H1 (cell line): ENCODE data around the gene SLC25A26. TPM values are rescaled to one million over a fixed set of nuclear protein-coding genes. Genes with fewer than 3 reads are reported as not detected.

Experiments
- ASH2L ChIP-seq: fragments of 200-600, 300-600 bp; sonication (generic); IDR thresholded peaks from one replicate; pipeline ENCODE4 v1.7.1; 2017; ENCODE audit warnings: low read length
- HDAC2 ChIP-seq, 2 experiments: fragments of 300-600 bp in 1 of 2; sonication (generic) in 1 of 2; IDR thresholded peaks; 2 replicates each; pipeline ENCODE4 v1.6.1; 2011 to 2012; ENCODE audit warnings: low read depth in 2 of 2, low read length in 2 of 2, mild to moderate bottlenecking in 2 of 2, moderate library complexity in 2 of 2, borderline replicate concordance in 1 of 2, inconsistent platforms in 1 of 2
- HDAC6 ChIP-seq: IDR thresholded peaks from one replicate; pipeline ENCODE4 v1.7.1; 2012; ENCODE audit warnings: low read depth, mild to moderate bottlenecking, inconsistent platforms, low read length, moderate library complexity
- KDM1A ChIP-seq: fragments of 200-600, 300-600 bp; sonication (generic); IDR thresholded peaks from 2 replicates; pipeline ENCODE4 v1.7.1; 2016; ENCODE audit warnings: mild to moderate bottlenecking, low read length, borderline replicate concordance
- TBP ChIP-seq: IDR thresholded peaks from 2 replicates; pipeline ENCODE4 v1.6.1; 2011; ENCODE audit warnings: low read depth, low read length, improper control_type of control experiment
- TCF12 ChIP-seq: IDR thresholded peaks from 2 replicates; pipeline ENCODE4 v1.6.1; 2011; ENCODE audit warnings: low read depth, mild to moderate bottlenecking, low read length
- TEAD4 ChIP-seq: IDR thresholded peaks from 2 replicates; pipeline ENCODE4 v1.6.1; 2012; ENCODE audit warnings: low read depth, low read length, inconsistent platforms, mixed read lengths
- polyA plus RNA-seq, 7 experiments: library from polyadenylated mRNA; depleted of rRNA in 3 of 7; stranded (reverse) in 5 of 7; unstranded in 2 of 7; fragments of >200 nt in 5 of 7; fragments of 200-250 nt in 2 of 7; gene quantifications; 1 replicate in 5 of 7; 2 replicates in 1 of 7; 4 replicates in 1 of 7; pipeline versions ENCODE4 v1.2.1 to v1.2.3, GENCODE V29; 2011 to 2013; ENCODE audit warnings: missing spikeins in 2 of 7, mixed read lengths in 2 of 7
- total RNA-seq: library from RNA; stranded (reverse); fragmentation: NEBNext Ultra II Directional; extraction: Animal tissue kit (Norgen Biotek cat#: 25700); gene quantifications from 2 replicates; pipeline ENCODE4 v1.2.1, GENCODE V29; 2021
- TF ChIP-seq, protein P1 (sequence below): fragments of 300-600 bp; sonication (generic); IDR thresholded peaks from 2 replicates; pipeline ENCODE4 v1.7.1; 2012; ENCODE audit warnings: low read length, moderate library complexity, mild to moderate bottlenecking, inconsistent platforms; ENCODE audit not compliant: insufficient replicate concordance
- TF ChIP-seq, protein P2 (sequence below): IDR thresholded peaks from 2 replicates; pipeline ENCODE4 v1.6.1; 2011; ENCODE audit warnings: low read length, improper control_type of control experiment

SLC25A26 gene
- total and polyA plus RNA-seq, 2 of the 8 experiments (the other 6 are each of a cell fraction or from before 2014, with no cell fraction given): 30.0 to 37.0 TPM

DNA sequence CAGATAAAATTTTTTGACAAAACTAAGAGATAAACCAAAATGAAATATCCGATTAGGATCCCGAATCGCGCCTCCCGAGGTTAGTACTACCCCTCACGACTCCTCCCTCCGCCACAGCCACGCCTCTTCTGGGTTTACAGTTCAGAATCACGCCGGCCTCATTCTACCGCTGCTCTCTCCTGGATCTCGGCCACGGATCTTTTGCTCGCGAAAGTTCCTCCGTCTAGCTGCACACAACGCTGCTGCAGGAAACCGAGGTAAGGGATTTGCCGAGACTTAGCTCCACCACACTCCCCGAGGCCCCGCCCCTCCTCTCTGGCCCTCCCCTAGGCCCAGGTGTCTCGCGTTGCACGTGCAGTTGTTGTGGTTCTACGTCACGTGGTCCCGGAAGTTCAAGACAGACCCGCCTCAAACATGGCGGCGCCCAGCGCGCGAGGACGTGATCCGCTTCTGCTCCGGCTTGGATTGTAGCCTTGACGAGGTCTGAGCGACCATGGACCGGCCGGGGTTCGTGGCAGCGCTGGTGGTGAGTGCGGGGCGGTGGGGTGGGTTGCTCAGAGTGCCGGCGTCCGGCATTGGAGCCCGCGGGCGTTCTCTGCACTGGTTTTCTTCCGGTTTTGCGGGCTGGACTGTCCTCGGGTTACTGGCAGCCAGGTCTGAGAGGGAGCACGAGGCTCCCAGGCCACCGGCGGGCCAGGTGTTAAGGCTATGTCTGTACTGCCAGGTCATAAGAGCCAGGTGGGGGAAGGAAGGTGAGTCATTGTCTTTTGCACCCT lies at the start of gene SLC25A26 (continued):
- TF ChIP-seq, protein P1, sequence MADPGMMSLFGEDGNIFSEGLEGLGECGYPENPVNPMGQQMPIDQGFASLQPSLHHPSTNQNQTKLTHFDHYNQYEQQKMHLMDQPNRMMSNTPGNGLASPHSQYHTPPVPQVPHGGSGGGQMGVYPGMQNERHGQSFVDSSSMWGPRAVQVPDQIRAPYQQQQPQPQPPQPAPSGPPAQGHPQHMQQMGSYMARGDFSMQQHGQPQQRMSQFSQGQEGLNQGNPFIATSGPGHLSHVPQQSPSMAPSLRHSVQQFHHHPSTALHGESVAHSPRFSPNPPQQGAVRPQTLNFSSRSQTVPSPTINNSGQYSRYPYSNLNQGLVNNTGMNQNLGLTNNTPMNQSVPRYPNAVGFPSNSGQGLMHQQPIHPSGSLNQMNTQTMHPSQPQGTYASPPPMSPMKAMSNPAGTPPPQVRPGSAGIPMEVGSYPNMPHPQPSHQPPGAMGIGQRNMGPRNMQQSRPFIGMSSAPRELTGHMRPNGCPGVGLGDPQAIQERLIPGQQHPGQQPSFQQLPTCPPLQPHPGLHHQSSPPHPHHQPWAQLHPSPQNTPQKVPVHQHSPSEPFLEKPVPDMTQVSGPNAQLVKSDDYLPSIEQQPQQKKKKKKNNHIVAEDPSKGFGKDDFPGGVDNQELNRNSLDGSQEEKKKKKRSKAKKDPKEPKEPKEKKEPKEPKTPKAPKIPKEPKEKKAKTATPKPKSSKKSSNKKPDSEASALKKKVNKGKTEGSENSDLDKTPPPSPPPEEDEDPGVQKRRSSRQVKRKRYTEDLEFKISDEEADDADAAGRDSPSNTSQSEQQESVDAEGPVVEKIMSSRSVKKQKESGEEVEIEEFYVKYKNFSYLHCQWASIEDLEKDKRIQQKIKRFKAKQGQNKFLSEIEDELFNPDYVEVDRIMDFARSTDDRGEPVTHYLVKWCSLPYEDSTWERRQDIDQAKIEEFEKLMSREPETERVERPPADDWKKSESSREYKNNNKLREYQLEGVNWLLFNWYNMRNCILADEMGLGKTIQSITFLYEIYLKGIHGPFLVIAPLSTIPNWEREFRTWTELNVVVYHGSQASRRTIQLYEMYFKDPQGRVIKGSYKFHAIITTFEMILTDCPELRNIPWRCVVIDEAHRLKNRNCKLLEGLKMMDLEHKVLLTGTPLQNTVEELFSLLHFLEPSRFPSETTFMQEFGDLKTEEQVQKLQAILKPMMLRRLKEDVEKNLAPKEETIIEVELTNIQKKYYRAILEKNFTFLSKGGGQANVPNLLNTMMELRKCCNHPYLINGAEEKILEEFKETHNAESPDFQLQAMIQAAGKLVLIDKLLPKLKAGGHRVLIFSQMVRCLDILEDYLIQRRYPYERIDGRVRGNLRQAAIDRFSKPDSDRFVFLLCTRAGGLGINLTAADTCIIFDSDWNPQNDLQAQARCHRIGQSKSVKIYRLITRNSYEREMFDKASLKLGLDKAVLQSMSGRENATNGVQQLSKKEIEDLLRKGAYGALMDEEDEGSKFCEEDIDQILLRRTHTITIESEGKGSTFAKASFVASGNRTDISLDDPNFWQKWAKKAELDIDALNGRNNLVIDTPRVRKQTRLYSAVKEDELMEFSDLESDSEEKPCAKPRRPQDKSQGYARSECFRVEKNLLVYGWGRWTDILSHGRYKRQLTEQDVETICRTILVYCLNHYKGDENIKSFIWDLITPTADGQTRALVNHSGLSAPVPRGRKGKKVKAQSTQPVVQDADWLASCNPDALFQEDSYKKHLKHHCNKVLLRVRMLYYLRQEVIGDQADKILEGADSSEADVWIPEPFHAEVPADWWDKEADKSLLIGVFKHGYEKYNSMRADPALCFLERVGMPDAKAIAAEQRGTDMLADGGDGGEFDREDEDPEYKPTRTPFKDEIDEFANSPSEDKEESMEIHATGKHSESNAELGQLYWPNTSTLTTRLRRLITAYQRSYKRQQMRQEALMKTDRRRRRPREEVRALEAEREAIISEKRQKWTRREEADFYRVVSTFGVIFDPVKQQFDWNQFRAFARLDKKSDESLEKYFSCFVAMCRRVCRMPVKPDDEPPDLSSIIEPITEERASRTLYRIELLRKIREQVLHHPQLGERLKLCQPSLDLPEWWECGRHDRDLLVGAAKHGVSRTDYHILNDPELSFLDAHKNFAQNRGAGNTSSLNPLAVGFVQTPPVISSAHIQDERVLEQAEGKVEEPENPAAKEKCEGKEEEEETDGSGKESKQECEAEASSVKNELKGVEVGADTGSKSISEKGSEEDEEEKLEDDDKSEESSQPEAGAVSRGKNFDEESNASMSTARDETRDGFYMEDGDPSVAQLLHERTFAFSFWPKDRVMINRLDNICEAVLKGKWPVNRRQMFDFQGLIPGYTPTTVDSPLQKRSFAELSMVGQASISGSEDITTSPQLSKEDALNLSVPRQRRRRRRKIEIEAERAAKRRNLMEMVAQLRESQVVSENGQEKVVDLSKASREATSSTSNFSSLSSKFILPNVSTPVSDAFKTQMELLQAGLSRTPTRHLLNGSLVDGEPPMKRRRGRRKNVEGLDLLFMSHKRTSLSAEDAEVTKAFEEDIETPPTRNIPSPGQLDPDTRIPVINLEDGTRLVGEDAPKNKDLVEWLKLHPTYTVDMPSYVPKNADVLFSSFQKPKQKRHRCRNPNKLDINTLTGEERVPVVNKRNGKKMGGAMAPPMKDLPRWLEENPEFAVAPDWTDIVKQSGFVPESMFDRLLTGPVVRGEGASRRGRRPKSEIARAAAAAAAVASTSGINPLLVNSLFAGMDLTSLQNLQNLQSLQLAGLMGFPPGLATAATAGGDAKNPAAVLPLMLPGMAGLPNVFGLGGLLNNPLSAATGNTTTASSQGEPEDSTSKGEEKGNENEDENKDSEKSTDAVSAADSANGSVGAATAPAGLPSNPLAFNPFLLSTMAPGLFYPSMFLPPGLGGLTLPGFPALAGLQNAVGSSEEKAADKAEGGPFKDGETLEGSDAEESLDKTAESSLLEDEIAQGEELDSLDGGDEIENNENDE: no peak
- TF ChIP-seq TEAD4 (no peak), HDAC6 (no peak), ASH2L (peak; percentile 83), TBP (peak; percentile 89; the same call in 1 of the 2 replicates), KDM1A (no peak), HDAC2 (IDR thresholded peaks at IDR 0.05; ENCODE audit: borderline replicate concordance in 1 of 2, low read depth in 2 of 2, low read length in 2 of 2) (peak in 1 of 2 experiments; percentile 94; a peak in 2 of 4 replicates), TCF12 (0 out of 2 replicates have a peak, but pooled peaks have one; percentile 19)
- TF ChIP-seq, protein P2, sequence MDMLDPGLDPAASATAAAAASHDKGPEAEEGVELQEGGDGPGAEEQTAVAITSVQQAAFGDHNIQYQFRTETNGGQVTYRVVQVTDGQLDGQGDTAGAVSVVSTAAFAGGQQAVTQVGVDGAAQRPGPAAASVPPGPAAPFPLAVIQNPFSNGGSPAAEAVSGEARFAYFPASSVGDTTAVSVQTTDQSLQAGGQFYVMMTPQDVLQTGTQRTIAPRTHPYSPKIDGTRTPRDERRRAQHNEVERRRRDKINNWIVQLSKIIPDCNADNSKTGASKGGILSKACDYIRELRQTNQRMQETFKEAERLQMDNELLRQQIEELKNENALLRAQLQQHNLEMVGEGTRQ: peak; percentile 94
